ENCODE measurements around the gene PTPN7.

PTPN7 gene

DNA sequence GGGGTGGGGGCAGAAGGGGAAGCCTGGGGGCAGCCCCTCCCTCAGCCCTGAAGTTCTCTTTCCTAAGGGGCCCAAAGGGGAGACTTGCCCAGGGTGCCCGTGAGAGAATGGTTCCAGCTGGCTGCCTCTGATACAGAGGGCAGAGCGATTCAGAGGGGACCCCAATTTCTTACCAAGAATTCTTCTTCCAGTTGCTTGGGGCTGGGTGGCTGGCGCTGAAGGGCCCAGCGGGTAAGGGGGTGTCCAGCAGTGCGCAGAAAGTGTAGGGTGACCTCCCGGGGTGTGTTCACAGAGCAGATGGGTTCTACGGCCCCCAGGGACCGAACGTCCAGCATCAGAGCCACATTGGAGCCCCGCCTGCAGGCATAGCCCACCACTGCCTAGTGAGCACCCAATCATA is 2.5 kb downstream of the PTPN7 start:
- TF ChIP-seq, protein P1, sequence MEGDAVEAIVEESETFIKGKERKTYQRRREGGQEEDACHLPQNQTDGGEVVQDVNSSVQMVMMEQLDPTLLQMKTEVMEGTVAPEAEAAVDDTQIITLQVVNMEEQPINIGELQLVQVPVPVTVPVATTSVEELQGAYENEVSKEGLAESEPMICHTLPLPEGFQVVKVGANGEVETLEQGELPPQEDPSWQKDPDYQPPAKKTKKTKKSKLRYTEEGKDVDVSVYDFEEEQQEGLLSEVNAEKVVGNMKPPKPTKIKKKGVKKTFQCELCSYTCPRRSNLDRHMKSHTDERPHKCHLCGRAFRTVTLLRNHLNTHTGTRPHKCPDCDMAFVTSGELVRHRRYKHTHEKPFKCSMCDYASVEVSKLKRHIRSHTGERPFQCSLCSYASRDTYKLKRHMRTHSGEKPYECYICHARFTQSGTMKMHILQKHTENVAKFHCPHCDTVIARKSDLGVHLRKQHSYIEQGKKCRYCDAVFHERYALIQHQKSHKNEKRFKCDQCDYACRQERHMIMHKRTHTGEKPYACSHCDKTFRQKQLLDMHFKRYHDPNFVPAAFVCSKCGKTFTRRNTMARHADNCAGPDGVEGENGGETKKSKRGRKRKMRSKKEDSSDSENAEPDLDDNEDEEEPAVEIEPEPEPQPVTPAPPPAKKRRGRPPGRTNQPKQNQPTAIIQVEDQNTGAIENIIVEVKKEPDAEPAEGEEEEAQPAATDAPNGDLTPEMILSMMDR (IDR thresholded peaks at IDR 0.05; ENCODE audit: poor library complexity, severe bottlenecking) = no peak
- no peak for ATAC-seq (ENCODE audit: low read depth)
- H3K27me3 ChIP-seq (ENCODE audit: insufficient read depth, poor library complexity, severe bottlenecking) = no peaks in the 10 kb centered on the region
- no peak for DNase-seq (ENCODE audit: low spot score)
- H3K27ac ChIP-seq (ENCODE audit: poor library complexity, severe bottlenecking) = no peak overlapping the region
- no peaks in the 10 kb centered on the region for H3K36me3 ChIP-seq (ENCODE audit: low read depth)
- no peaks in the 10 kb centered on the region for H3K4me1 ChIP-seq (ENCODE audit: insufficient read depth, poor library complexity, severe bottlenecking)
- no peak overlapping the region for H3K4me3 ChIP-seq (ENCODE audit: severe bottlenecking)
- H3K9me3 ChIP-seq (ENCODE audit: severe bottlenecking) = no peaks in the 10 kb centered on the region

DNA sequence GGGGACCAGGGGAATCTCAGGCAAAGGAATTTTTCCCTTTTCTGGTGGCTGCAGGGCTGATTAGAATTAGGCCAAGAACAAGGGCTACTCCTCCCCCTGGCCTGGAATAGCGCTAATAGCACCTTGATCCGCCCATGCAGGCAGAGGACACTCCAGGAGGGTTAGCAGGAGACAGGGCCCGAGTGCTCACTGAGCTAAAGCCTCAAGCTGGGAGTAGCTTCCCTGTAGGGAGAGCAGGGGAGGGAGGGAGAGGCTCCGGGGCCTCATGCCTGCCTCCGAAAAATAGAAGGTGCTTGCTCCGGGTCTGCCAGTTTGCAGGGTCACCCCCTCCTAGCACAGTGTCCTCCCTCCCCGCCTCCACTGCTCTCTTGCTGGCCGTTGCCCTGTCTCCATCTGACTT is 3.8 kb downstream of the PTPN7 start:
- TF ChIP-seq, protein P1 (IDR thresholded peaks at IDR 0.05; ENCODE audit: poor library complexity, severe bottlenecking) = no peak
- H3K4me1 ChIP-seq (ENCODE audit: insufficient read depth, poor library complexity, severe bottlenecking) = no peaks in the 10 kb centered on the region
- ATAC-seq (ENCODE audit: low read depth) = no peak

DNA sequence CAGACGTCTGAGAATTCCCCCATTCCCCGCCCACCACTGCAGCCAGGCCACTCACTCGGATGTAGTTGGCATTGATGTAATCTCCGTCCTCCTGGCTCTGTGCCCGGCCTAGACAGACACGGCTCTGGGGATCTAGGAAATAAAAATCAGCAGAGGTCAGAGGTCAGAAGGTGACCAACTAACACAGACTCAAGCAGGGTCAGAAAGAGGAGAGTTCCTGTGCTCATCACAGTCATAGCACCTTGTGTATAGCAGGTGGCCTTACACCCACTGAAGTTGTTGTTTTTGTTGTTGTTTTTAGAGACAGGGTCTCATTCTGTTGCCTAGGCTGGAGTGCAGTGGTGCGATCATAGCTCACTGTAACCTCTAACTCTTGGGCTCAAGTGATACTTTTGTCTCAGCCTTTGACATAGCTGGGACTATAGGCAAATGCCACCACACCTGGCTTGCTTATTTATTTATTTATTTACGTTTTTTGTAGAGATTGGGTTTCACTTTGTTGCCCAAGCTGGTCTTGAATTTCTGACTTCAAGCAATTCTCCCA is 4.9 kb downstream of the PTPN7 start:
- H3K36me3 ChIP-seq (ENCODE audit: low read depth) = no peaks in the 10 kb centered on the region
- DNase-seq (ENCODE audit: low spot score) (no peak), ATAC-seq (ENCODE audit: low read depth) (peak; percentile 66)
- H3K27ac ChIP-seq (ENCODE audit: poor library complexity, severe bottlenecking) = no peak overlapping the region
- H3K4me3 ChIP-seq (ENCODE audit: severe bottlenecking) = no peak overlapping the region
- TF ChIP-seq, protein P1 (IDR thresholded peaks at IDR 0.05; ENCODE audit: poor library complexity, severe bottlenecking) = no peak
- H3K9me3 ChIP-seq (ENCODE audit: severe bottlenecking) = no peaks in the 10 kb centered on the region
- no peaks in the 10 kb centered on the region for H3K4me1 ChIP-seq (ENCODE audit: insufficient read depth, poor library complexity, severe bottlenecking)
- no peaks in the 10 kb centered on the region for H3K27me3 ChIP-seq (ENCODE audit: insufficient read depth, poor library complexity, severe bottlenecking)

More for the DNA sequence above, 3.8 kb downstream of the PTPN7 start:
- Histone ChIP-seq H3K27me3 (ENCODE audit: insufficient read depth, poor library complexity, severe bottlenecking) (no peaks in the 10 kb centered on the region), H3K36me3 (ENCODE audit: low read depth) (no peaks in the 10 kb centered on the region), H3K4me3 (ENCODE audit: severe bottlenecking) (no peak overlapping the region), H3K27ac (ENCODE audit: poor library complexity, severe bottlenecking) (no peak overlapping the region), H3K9me3 (ENCODE audit: severe bottlenecking) (no peaks in the 10 kb centered on the region)
- no peak for DNase-seq (ENCODE audit: low spot score)

DNA sequence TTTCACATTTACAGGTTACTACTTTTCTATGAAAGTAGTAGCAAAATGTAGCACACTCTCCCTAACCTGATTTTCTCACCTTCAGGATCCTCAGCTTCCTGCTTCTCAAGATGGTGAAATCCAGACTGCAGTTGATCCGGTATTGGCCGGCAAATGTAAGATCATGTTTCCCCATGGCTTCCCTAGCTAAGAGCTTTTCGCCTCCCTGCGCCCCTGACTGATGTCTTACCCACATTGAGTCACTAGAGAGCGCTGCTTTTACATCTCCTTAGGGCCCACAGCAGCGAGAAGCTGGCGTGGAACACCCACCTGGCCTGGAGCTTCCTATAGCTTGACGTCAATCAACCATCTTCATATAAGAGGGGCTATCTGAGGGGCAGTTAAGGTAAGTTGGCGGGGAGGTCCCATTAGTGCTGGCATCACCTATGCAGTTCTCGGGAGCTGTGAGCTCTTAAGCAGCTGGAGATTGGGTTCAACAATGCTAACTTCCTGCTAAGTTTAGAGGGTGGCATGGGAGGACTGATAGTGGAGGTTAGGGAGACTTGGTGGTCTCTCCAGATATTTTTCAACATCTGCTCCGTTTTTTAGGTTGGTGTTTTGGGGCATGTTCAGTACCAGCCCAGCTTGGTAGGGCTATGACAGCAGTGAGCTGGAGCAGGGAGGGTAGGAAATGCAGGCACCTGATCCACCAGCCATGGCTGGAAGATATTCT is 5.5 kb downstream of the PTPN7 start:
- DNase-seq (ENCODE audit: low spot score) = no peak
- Histone ChIP-seq H3K4me3 (ENCODE audit: severe bottlenecking) (no peak overlapping the region), H3K4me1 (ENCODE audit: insufficient read depth, poor library complexity, severe bottlenecking) (no peaks in the 10 kb centered on the region), H3K27me3 (ENCODE audit: insufficient read depth, poor library complexity, severe bottlenecking) (no peaks in the 10 kb centered on the region), H3K9me3 (ENCODE audit: severe bottlenecking) (no peaks in the 10 kb centered on the region), H3K27ac (ENCODE audit: poor library complexity, severe bottlenecking) (no peak overlapping the region), H3K36me3 (ENCODE audit: low read depth) (no peaks in the 10 kb centered on the region)
- no peak for ATAC-seq (ENCODE audit: low read depth)
- TF ChIP-seq, protein P1 (IDR thresholded peaks at IDR 0.05; ENCODE audit: poor library complexity, severe bottlenecking) = no peak

DNA sequence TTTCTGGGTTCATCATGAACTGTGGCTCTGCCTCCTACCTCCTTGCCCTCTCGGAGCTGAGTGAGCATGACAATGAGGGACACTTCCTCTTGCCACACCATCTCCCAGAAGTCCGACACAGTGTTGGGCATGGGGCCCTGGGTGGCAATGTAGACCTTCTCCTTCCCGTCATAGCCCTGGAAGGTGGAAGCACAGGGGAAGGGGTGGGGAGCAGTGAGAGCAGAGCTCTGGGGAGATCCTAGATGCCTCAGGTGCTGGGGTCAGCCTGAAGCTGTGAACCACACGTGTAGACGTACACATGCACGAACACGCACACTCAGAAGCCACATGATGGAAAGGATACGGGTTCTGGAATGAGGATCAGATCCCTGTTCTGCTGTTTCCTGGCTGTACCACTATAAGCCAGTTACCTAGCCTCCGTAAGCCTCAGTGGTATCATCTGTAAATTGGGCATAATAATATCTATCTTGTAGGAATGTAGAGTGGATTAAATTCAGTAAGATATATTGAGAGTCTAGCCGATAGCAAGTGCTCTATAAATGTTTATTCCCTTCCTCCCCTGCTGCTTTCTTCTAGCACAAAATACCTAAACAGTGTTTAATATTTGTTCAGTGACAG is 6.1 kb downstream of the PTPN7 start:
- Histone ChIP-seq H3K36me3 (ENCODE audit: low read depth) (no peaks in the 10 kb centered on the region), H3K4me1 (ENCODE audit: insufficient read depth, poor library complexity, severe bottlenecking) (no peaks in the 10 kb centered on the region)
- ATAC-seq (ENCODE audit: low read depth) = no peak

More for the DNA sequence above, 6.1 kb downstream of the PTPN7 start:
- Histone ChIP-seq H3K27ac (ENCODE audit: poor library complexity, severe bottlenecking) (no peak overlapping the region), H3K9me3 (ENCODE audit: severe bottlenecking) (no peaks in the 10 kb centered on the region), H3K27me3 (ENCODE audit: insufficient read depth, poor library complexity, severe bottlenecking) (no peaks in the 10 kb centered on the region), H3K4me3 (ENCODE audit: severe bottlenecking) (no peak overlapping the region)
- TF ChIP-seq, protein P1 (IDR thresholded peaks at IDR 0.05; ENCODE audit: poor library complexity, severe bottlenecking) = no peak
- DNase-seq (ENCODE audit: low spot score) = no peak
